GM13976 (cell line): ENCODE measurements around the gene SLIT3.

Experiments used
- DNase-seq: peaks from one replicate; pipeline ENCODE4 v3.0.0; 2012; ENCODE audit warnings: low spot score
- in situ Hi-C: fragments of 300-500 bp; cut with MboI; formaldehyde crosslinking; loops from one replicate; pipeline ENCODE4 v1.12.0; 2022; ENCODE audit warnings: low sequenced_read_pairs, mixed read lengths, inconsistent platforms; ENCODE audit not compliant: unreplicated experiment
- TF ChIP-seq, protein P1 (sequence below): IDR thresholded peaks from 2 replicates; pipeline ENCODE4 v1.5.1; 2012; ENCODE audit warnings: borderline replicate concordance, mild to moderate bottlenecking; ENCODE audit not compliant: insufficient read depth; ENCODE audit errors: extremely low read depth, missing control alignments, control extremely low read depth

The SLIT3 gene

DNA sequence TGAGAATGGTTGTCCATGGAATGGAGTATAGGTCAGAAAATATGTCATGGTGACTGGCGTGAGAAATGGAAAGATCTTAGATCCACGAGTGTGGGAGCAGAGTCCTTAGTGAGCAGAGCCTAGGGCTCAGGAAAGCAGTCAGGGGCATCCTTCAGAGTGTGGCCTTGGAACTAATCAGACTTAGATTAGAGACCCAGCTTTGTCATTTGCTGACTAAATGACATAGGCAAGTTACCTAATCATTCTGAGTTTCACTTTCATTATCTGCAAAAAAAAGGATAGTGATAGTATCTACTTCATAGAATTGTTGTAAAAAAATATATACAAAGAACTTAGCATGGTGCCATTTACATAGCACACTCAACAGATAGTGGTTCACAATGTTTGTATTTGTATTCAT is 24.3 kb upstream of the SLIT3 start:
- in situ Hi-C loops = no loop called here
- DNase-seq = no peak
- TF ChIP-seq, protein P1, sequence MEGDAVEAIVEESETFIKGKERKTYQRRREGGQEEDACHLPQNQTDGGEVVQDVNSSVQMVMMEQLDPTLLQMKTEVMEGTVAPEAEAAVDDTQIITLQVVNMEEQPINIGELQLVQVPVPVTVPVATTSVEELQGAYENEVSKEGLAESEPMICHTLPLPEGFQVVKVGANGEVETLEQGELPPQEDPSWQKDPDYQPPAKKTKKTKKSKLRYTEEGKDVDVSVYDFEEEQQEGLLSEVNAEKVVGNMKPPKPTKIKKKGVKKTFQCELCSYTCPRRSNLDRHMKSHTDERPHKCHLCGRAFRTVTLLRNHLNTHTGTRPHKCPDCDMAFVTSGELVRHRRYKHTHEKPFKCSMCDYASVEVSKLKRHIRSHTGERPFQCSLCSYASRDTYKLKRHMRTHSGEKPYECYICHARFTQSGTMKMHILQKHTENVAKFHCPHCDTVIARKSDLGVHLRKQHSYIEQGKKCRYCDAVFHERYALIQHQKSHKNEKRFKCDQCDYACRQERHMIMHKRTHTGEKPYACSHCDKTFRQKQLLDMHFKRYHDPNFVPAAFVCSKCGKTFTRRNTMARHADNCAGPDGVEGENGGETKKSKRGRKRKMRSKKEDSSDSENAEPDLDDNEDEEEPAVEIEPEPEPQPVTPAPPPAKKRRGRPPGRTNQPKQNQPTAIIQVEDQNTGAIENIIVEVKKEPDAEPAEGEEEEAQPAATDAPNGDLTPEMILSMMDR = no peak

DNA sequence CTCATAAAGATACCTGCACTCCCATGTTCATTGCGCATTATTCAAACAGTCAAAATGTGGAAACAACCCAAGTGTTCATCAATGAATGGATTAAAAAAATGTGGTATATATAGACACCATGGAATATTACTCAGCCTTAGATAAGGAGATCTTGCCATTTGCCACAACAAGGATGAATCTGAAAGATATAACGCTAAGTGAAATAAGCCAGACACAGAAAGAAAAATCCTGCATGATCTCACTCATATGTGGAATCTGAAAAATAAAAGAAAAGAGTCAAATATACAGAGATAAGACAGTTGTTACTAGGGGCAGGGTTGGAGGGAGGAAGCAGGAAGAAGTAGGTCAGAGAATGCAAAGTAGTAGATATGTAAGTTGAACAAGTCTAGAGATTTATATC is 17.6 kb upstream of the SLIT3 start:
- TF ChIP-seq, protein P1 = no peak
- in situ Hi-C loops = no loop called here
- DNase-seq = no peak

DNA sequence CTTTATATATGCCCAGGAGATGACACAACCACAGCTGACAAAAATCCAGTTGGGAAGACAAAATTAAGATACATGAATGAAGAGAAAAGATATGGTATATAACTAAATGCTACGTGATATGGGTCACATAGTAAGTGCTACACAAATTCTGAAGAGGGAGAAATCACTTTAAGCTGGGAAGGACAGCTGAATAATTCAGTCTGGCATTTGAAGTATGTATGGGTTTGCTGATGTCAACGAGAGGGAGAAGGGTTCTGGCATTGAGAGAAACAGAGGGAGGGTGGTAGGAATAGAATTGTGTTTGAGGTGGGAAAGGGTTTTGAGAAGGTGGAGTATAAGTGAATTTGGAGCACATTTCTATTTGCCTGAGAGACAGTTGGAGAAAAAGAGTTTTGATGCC is 6.7 kb upstream of the SLIT3 start:
- no peak for DNase-seq
- TF ChIP-seq, protein P1 = no peak
- in situ Hi-C loops = no loop called here

DNA sequence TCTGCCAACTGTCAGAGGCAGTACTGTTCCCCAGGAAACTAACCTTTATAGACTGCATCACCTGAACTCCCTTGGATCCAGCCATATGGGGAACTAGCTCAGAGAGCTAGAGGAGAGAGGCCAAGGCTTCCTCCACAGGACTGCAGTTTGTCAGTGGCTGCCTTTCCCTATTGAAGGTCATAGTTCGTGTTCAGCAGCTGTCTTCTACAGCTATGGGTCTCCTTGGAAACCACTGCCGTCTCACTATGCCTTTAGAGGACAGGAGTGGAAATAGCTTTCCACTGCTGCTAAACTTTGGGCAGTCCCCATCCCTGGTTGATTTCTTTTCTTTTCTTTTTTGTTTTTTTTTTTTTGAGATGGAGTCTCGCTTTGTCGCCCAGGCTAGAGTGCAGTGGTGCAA is 4.4 kb upstream of the SLIT3 start:
- in situ Hi-C loops = no loop called here
- no peak for DNase-seq
- TF ChIP-seq, protein P1 = no peak

DNA sequence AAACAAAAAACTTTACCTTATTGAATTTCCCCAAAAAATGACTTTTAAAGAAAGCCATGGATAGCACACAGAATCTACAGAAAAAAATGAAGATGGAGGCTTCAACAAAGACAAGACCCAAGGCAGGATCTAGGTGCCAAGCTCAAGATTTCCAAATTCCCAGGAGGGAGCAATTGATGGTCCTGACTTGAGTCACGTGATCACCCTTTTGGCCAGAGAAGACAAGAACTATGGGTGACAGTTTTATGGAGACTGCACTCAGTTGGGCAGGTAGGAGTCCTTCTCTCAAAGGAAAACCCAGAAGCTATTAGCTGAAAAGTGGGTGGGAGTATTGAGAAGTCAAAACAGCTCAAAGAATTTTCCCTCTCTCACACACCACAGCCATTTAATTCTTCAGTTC is 3.2 kb upstream of the SLIT3 start:
- DNase-seq = no peak
- in situ Hi-C loops = no loop called here
- TF ChIP-seq, protein P1 = no peak

DNA sequence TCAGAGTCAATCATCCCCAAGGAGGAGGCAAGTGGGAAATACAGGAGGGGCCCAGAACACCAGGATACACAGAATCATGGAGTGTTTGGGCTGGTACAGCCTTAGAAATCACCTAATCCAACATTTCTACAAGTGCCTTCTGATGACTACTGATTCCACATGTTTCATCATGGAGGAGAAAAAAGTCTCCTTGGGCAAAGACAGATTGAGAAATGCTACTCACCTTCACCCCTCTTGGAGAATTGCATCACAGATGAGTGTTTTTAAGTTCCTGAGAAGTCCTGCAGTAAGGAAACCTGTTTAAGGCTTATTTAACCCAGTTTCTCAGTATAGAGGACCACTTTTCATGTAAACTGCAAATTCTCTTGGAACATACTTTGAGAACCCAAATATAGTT is 2.2 kb upstream of the SLIT3 start:
- DNase-seq = no peak
- in situ Hi-C loops = no loop called here
- TF ChIP-seq, protein P1 = no peak
